HepG2 (cell line): ENCODE results near the gene INTS1. TPM values are rescaled to one million over a fixed set of nuclear protein-coding genes. Genes with fewer than 3 reads are reported as not detected.

ENCODE experiments used
- ATF7-NPFF ChIP-seq: sonication (generic); formaldehyde crosslinking; IDR thresholded peaks from 2 replicates; pipeline ENCODE4 v1.8.1; 2023; ENCODE audit warnings: mild to moderate bottlenecking, low read depth, missing genetic modification reagents, moderate library complexity
- ELF1 ChIP-seq: sonication (generic); formaldehyde crosslinking; IDR thresholded peaks from 2 replicates; pipeline ENCODE4 v1.4.0; 2020; ENCODE audit warnings: missing genetic modification reagents
- ETV6 ChIP-seq: sonication (generic); formaldehyde crosslinking; conservative IDR thresholded peaks from 2 replicates; pipeline ENCODE4 v1.4.0; 2020; ENCODE audit warnings: missing genetic modification reagents
- FIP1L1 ChIP-seq: fragments of 200-400 bp; formaldehyde crosslinking; IDR thresholded peaks from 2 replicates; pipeline ENCODE4 v1.6.1; 2018; ENCODE audit warnings: low read depth, mild to moderate bottlenecking, low read length, moderate library complexity, borderline replicate concordance; ENCODE audit not compliant: insufficient read depth
- GABPA ChIP-seq, 2 experiments: IDR thresholded peaks; 2 replicates each; pipeline ENCODE4 v1.6.1; 2011 to 2016; ENCODE audit warnings: low read depth in 2 of 2, low read length in 1 of 2, missing biosample characterization in 1 of 2, missing genetic modification characterization in 1 of 2
- HMG20A ChIP-seq: IDR thresholded peaks from 2 replicates; pipeline ENCODE4 v1.6.1; 2016; ENCODE audit warnings: borderline replicate concordance
- HNF4A ChIP-seq: sonication (generic); formaldehyde crosslinking; IDR thresholded peaks from 2 replicates; pipeline ENCODE4 v1.4.0; 2020; ENCODE audit warnings: missing genetic modification reagents
- NONO ChIP-seq, 2 experiments: fragments of 450-650 bp in 1 of 2; sonication (generic) in 1 of 2; formaldehyde crosslinking in 1 of 2; IDR thresholded peaks in 1 of 2; conservative IDR thresholded peaks in 1 of 2; 2 replicates each; pipeline versions ENCODE4 v1.6.1 to v1.8.0; 2017 to 2022; ENCODE audit warnings: mild to moderate bottlenecking in 1 of 2, missing genetic modification reagents in 1 of 2, moderate library complexity in 1 of 2
- POLR2A ChIP-seq, 2 experiments: IDR thresholded peaks; 2 replicates each; pipeline ENCODE4 v1.6.1; 2011; ENCODE audit warnings: low read depth in 2 of 2, low read length in 2 of 2, mild to moderate bottlenecking in 1 of 2, moderate library complexity in 1 of 2; ENCODE audit not compliant: insufficient read depth in 1 of 2
- SALL1 ChIP-seq: sonication (generic); formaldehyde crosslinking; IDR thresholded peaks from 2 replicates; pipeline ENCODE4 v1.8.0; 2022; ENCODE audit warnings: mild to moderate bottlenecking, missing genetic modification reagents
- SATB2 ChIP-seq: sonication (generic); formaldehyde crosslinking; IDR thresholded peaks from 2 replicates; pipeline ENCODE4 v1.5.0; 2020; ENCODE audit warnings: missing genetic modification reagents
- SMC3 ChIP-seq: IDR thresholded peaks from 2 replicates; pipeline ENCODE4 v1.6.1; 2011; ENCODE audit warnings: low read length, improper control_type of control experiment
- SOX6 ChIP-seq, 2 experiments: fragments of 450-650 bp in 1 of 2; sonication (generic) in 1 of 2; formaldehyde crosslinking in 1 of 2; IDR thresholded peaks; 2 replicates each; pipeline versions ENCODE4 v1.4.0 to v1.6.1; 2017 to 2020; ENCODE audit warnings: antibody characterized with exemption in 1 of 2, mild to moderate bottlenecking in 1 of 2, missing genetic modification reagents in 1 of 2
- ZNF772 ChIP-seq: sonication (generic); formaldehyde crosslinking; IDR thresholded peaks from 2 replicates; pipeline ENCODE4 v1.5.0; 2020; ENCODE audit warnings: mild to moderate bottlenecking, missing genetic modification reagents
- ZNF776 ChIP-seq: sonication (generic); formaldehyde crosslinking; IDR thresholded peaks from 2 replicates; pipeline ENCODE4 v1.4.0; 2020; ENCODE audit warnings: mild to moderate bottlenecking, missing genetic modification reagents
- polyA plus RNA-seq, 8 experiments: library from polyadenylated mRNA; depleted of rRNA in 3 of 8; stranded (reverse) in 7 of 8; unstranded in 1 of 8; fragments of >200 nt; fragmentation: Illumina TruSeq in 4 of 8; extraction: Trizol in 4 of 8; gene quantifications; 2 replicates each; pipeline versions ENCODE4 v1.2.1 to v1.2.3, GENCODE V29; 2011 to 2016; ENCODE audit warnings: low read depth in 4 of 8, missing spikeins in 1 of 8, mixed read lengths in 1 of 8; ENCODE audit not compliant: insufficient read depth in 1 of 8
- total RNA-seq, 5 experiments: library from RNA; depleted of rRNA; stranded (reverse); fragments of >200 nt; fragmentation: Illumina TruSeq; extraction: Trizol; gene quantifications; 2 replicates each; pipeline ENCODE4 v1.2.3, GENCODE V29; 2016; ENCODE audit warnings: low read depth in 1 of 5
- TF ChIP-seq, protein P1 (sequence below): sonication (generic); formaldehyde crosslinking; IDR thresholded peaks from 2 replicates; pipeline ENCODE4 v1.8.1; 2023; ENCODE audit warnings: mild to moderate bottlenecking, inconsistent platforms, moderate library complexity, missing genetic modification reagents, borderline replicate concordance
- TF ChIP-seq, protein P2 (sequence below): sonication (generic); formaldehyde crosslinking; IDR thresholded peaks from 2 replicates; pipeline ENCODE4 v1.4.0; 2020; ENCODE audit warnings: missing genetic modification reagents, borderline replicate concordance
- TF ChIP-seq, protein P3 (sequence below): sonication (generic); formaldehyde crosslinking; IDR thresholded peaks from 2 replicates; pipeline ENCODE4 v1.5.0; 2020; ENCODE audit warnings: missing genetic modification reagents
- TF ChIP-seq, protein P4 (sequence below): sonication (generic); formaldehyde crosslinking; IDR thresholded peaks from 2 replicates; pipeline ENCODE4 v1.5.1; 2020; ENCODE audit warnings: missing genetic modification reagents, mild to moderate bottlenecking, borderline replicate concordance
- TF ChIP-seq, protein P5 (sequence below): sonication (generic); formaldehyde crosslinking; IDR thresholded peaks from 2 replicates; pipeline ENCODE4 v1.5.1; 2020; ENCODE audit warnings: mild to moderate bottlenecking, missing genetic modification reagents, moderate library complexity

The INTS1 gene
- total and polyA plus RNA-seq, 2 of the 13 experiments (the other 11 are each of a cell fraction or from before 2014, with no cell fraction given): 13.7 to 29.0 TPM

DNA sequence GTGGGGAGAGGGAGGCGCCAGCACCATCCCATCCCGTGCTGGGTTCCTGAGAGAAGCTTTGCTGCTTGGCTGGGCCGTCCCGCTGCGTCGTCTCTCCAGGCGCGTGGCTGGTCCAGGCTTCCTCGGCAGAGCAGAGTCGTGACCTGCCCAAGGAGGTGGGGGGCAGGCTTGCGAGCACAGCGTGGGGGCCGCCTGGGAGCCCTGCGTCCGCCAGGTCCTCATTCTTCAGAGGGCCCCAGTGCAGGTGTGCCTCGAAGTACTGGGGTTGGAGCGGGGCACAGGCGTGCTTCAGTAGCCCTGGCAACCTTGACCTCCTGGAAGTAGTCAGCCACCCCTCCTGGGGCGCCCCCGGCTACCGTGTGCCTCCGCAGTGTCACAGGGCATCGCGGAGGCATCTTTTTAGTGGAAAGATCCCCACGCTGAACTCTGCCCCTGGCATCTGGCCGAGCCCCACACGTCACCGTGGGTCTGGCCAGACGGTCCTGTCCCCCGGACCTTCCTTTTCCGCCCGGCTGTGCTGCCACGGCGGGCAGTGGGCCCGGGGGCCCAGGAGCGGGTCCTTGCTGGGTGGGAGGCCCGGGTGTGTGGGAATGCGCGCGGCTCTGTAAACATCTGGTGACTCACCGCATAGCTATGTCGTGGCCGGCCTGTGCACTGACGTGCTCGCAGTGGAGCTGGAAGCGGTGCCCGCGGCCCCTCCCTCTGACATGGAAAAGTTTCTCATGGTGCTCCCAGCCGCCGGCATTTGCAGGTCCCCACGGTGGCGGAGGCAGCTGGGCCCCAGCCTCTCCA, 32.8 kb upstream of the INTS1 start (continued):
- TF ChIP-seq, protein P1, sequence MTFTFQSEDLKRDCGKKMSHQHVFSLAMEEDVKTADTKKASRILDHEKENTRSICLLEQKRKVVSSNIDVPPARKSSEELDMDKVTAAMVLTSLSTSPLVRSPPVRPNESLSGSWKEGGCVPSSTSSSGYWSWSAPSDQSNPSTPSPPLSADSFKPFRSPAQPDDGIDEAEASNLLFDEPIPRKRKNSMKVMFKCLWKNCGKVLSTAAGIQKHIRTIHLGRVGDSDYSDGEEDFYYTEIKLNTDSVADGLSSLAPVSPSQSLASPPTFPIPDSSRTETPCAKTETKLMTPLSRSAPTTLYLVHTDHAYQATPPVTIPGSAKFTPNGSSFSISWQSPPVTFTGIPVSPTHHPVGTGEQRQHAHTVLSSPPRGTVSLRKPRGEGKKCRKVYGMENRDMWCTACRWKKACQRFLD: 0 out of 2 replicates have a peak, but pooled peaks have one; percentile 54
- TF ChIP-seq, protein P2, sequence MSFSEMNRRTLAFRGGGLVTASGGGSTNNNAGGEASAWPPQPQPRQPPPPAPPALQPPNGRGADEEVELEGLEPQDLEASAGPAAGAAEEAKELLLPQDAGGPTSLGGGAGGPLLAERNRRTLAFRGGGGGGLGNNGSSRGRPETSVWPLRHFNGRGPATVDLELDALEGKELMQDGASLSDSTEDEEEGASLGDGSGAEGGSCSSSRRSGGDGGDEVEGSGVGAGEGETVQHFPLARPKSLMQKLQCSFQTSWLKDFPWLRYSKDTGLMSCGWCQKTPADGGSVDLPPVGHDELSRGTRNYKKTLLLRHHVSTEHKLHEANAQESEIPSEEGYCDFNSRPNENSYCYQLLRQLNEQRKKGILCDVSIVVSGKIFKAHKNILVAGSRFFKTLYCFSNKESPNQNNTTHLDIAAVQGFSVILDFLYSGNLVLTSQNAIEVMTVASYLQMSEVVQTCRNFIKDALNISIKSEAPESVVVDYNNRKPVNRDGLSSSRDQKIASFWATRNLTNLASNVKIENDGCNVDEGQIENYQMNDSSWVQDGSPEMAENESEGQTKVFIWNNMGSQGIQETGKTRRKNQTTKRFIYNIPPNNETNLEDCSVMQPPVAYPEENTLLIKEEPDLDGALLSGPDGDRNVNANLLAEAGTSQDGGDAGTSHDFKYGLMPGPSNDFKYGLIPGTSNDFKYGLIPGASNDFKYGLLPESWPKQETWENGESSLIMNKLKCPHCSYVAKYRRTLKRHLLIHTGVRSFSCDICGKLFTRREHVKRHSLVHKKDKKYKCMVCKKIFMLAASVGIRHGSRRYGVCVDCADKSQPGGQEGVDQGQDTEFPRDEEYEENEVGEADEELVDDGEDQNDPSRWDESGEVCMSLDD (CRISPR knock-in tag): peak; percentile 64; the same call in 1 of the 2 replicates
- peak; percentile 13; the same call in 1 of the 2 replicates for TF ChIP-seq ELF1
- TF ChIP-seq NONO (IDR thresholded peaks at IDR 0.05): no peak
- TF ChIP-seq NONO (CRISPR knock-in tag; conservative IDR thresholded peaks at IDR 0.05): peak; percentile 90
- TF ChIP-seq HMG20A (CRISPR knock-in tag): peak; percentile 75; the same call in 1 of the 2 replicates
- TF ChIP-seq ZNF772 (CRISPR knock-in tag): peak; percentile 87; the same call in 1 of the 2 replicates
- TF ChIP-seq SMC3: no peak
- TF ChIP-seq, protein P3, sequence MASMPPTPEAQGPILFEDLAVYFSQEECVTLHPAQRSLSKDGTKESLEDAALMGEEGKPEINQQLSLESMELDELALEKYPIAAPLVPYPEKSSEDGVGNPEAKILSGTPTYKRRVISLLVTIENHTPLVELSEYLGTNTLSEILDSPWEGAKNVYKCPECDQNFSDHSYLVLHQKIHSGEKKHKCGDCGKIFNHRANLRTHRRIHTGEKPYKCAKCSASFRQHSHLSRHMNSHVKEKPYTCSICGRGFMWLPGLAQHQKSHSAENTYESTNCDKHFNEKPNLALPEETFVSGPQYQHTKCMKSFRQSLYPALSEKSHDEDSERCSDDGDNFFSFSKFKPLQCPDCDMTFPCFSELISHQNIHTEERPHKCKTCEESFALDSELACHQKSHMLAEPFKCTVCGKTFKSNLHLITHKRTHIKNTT (CRISPR knock-in tag): no peak
- TF ChIP-seq POLR2A (IDR thresholded peaks at IDR 0.05; ENCODE audit: insufficient read depth in 1 of 2, low read depth in 2 of 2, low read length in 2 of 2): peak in 1 of 2 experiments; percentile 6; a peak in 1 of 4 replicates
- no peak for TF ChIP-seq FIP1L1
- no peak for TF ChIP-seq SATB2 (CRISPR knock-in tag)
- TF ChIP-seq, protein P4, sequence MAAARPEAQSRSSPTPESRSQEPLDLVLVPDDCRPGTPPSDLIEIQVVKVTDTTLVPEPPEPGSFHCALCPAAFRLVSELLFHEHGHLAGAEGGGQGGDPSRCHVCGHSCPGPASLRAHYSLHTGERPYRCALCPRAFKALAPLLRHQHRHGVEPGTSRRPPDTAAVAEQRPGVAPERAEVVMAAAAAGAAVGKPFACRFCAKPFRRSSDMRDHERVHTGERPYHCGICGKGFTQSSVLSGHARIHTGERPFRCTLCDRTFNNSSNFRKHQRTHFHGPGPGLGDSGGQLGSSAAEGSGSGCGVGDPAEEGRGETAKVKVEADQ: 0 out of 2 replicates have a peak, but pooled peaks have one; percentile 82
- no peak for TF ChIP-seq GABPA (IDR thresholded peaks at IDR 0.05; ENCODE audit: low read depth, low read length)
- TF ChIP-seq GABPA (CRISPR knock-in tag; IDR thresholded peaks at IDR 0.05; ENCODE audit: low read depth): peak; percentile 68
- TF ChIP-seq ETV6: 0 out of 2 replicates have a peak, but pooled peaks have one; percentile 40
- TF ChIP-seq ATF7-NPFF (CRISPR knock-in tag): peak; percentile 20; the same call in 1 of the 2 replicates
- TF ChIP-seq SOX6 (IDR thresholded peaks at IDR 0.05): no peak
- TF ChIP-seq SOX6 (CRISPR knock-in tag; IDR thresholded peaks at IDR 0.05): peak; percentile 86
- TF ChIP-seq, protein P5, sequence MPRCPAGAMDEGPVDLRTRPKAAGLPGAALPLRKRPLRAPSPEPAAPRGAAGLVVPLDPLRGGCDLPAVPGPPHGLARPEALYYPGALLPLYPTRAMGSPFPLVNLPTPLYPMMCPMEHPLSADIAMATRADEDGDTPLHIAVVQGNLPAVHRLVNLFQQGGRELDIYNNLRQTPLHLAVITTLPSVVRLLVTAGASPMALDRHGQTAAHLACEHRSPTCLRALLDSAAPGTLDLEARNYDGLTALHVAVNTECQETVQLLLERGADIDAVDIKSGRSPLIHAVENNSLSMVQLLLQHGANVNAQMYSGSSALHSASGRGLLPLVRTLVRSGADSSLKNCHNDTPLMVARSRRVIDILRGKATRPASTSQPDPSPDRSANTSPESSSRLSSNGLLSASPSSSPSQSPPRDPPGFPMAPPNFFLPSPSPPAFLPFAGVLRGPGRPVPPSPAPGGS: peak; percentile 76; the same call in 1 of the 2 replicates
- TF ChIP-seq ZNF776 (CRISPR knock-in tag): 0 out of 2 replicates have a peak, but pooled peaks have one; percentile 32
- peak; percentile 87 for TF ChIP-seq SALL1 (CRISPR knock-in tag)
- TF ChIP-seq HNF4A (CRISPR knock-in tag): peak; percentile 40
